Astrocyte (in vitro differentiated cells and primary cell): Measurements from ENCODE around the gene GRPEL2. TPM values are rescaled to one million over a fixed set of nuclear protein-coding genes. Genes with fewer than 3 reads are reported as not detected.
A peak's percentile ranks its signal among the peaks of the same experiment; 100 is the strongest.

Experiments used
- DNase-seq: peaks from one replicate; pipeline ENCODE4 v3.0.0-alpha.2; 2010; ENCODE audit warnings: low read depth
- FAIRE-seq: peaks from 2 replicates; lab custom pipeline; 2011; peaks lifted over from hg19 to GRCh38; lab: Jason Lieb, UNC
- H2AFZ ChIP-seq: 2 replicates; pipeline ENCODE4 v1.6.0; 2012; ENCODE audit warnings: low read depth, low read length, inconsistent platforms
- H3K27ac ChIP-seq: 2 replicates; pipeline ENCODE4 v1.5.1; 2011; ENCODE audit warnings: low read depth, low read length, inconsistent platforms
- H3K27me3 ChIP-seq: 2 replicates; pipeline ENCODE4 v1.6.0; 2011; ENCODE audit warnings: low read length, inconsistent platforms; ENCODE audit not compliant: insufficient read depth
- H3K36me3 ChIP-seq: 2 replicates; pipeline ENCODE4 v1.5.1; 2011; ENCODE audit warnings: low read length, inconsistent platforms; ENCODE audit not compliant: insufficient read depth
- H3K4me1 ChIP-seq: 2 replicates; pipeline ENCODE4 v1.5.1; 2011; ENCODE audit warnings: low read length, inconsistent platforms; ENCODE audit not compliant: insufficient read depth
- H3K4me2 ChIP-seq: 2 replicates; pipeline ENCODE4 v1.6.0; 2012; ENCODE audit warnings: low read length, inconsistent platforms
- H3K4me3 ChIP-seq: 2 replicates; pipeline ENCODE4 v1.5.1; 2011; ENCODE audit warnings: low read depth, mild to moderate bottlenecking, low read length, inconsistent platforms; ENCODE audit not compliant: insufficient read depth
- H3K79me2 ChIP-seq: 2 replicates; pipeline ENCODE4 v1.6.0; 2012; ENCODE audit warnings: mild to moderate bottlenecking, low read length, inconsistent platforms; ENCODE audit not compliant: insufficient read depth
- H3K9ac ChIP-seq: 2 replicates; pipeline ENCODE4 v1.6.0; 2012; ENCODE audit warnings: mild to moderate bottlenecking, low read length, inconsistent platforms
- H3K9me3 ChIP-seq: 2 replicates; pipeline ENCODE4 v1.5.1; 2012; ENCODE audit warnings: low read depth, mild to moderate bottlenecking, low read length, inconsistent platforms; ENCODE audit not compliant: insufficient read depth
- H4K20me1 ChIP-seq: 2 replicates; pipeline ENCODE4 v1.6.0; 2012; ENCODE audit warnings: low read length, inconsistent platforms; ENCODE audit not compliant: insufficient read depth
- H3K27ac Mint-ChIP-seq: one replicate; pipeline ENCODE4 v1.8.0; 2021; ENCODE audit warnings: mild to moderate bottlenecking, mixed read lengths; ENCODE audit not compliant: unreplicated experiment
- H3K27me3 Mint-ChIP-seq: one replicate; pipeline ENCODE4 v1.8.0; 2021; ENCODE audit warnings: low read depth, mixed read lengths; ENCODE audit not compliant: unreplicated experiment
- H3K36me3 Mint-ChIP-seq: one replicate; pipeline ENCODE4 v1.8.0; 2021; ENCODE audit warnings: low read depth, mixed read lengths; ENCODE audit not compliant: unreplicated experiment
- H3K4me1 Mint-ChIP-seq: one replicate; pipeline ENCODE4 v1.8.0; 2021; ENCODE audit warnings: low read depth, mixed read lengths; ENCODE audit not compliant: unreplicated experiment
- H3K4me3 Mint-ChIP-seq: one replicate; pipeline ENCODE4 v1.8.0; 2021; ENCODE audit warnings: mild to moderate bottlenecking, moderate library complexity, mixed read lengths; ENCODE audit not compliant: unreplicated experiment
- H3K9me3 Mint-ChIP-seq: one replicate; pipeline ENCODE4 v1.8.0; 2021; ENCODE audit warnings: mild to moderate bottlenecking, mixed read lengths; ENCODE audit not compliant: unreplicated experiment
- CTCF ChIP-seq: IDR thresholded peaks from 2 replicates; pipeline ENCODE4 v1.5.1; 2011; ENCODE audit warnings: low read depth, mild to moderate bottlenecking, inconsistent platforms, low read length, moderate library complexity; ENCODE audit not compliant: insufficient read depth
- EZH2 ChIP-seq: IDR thresholded peaks from 2 replicates; pipeline ENCODE4 v1.6.1; 2012; ENCODE audit warnings: mild to moderate bottlenecking, low read length, inconsistent platforms; ENCODE audit not compliant: insufficient read depth
- total RNA-seq: library from RNA; stranded (reverse); gene quantifications from 2 replicates; pipeline ENCODE4 v1.2.1, GENCODE V29; 2021

GRPEL2 gene
- total RNA-seq, 1 donor from 2014 or later, result 26.0 TPM

DNA sequence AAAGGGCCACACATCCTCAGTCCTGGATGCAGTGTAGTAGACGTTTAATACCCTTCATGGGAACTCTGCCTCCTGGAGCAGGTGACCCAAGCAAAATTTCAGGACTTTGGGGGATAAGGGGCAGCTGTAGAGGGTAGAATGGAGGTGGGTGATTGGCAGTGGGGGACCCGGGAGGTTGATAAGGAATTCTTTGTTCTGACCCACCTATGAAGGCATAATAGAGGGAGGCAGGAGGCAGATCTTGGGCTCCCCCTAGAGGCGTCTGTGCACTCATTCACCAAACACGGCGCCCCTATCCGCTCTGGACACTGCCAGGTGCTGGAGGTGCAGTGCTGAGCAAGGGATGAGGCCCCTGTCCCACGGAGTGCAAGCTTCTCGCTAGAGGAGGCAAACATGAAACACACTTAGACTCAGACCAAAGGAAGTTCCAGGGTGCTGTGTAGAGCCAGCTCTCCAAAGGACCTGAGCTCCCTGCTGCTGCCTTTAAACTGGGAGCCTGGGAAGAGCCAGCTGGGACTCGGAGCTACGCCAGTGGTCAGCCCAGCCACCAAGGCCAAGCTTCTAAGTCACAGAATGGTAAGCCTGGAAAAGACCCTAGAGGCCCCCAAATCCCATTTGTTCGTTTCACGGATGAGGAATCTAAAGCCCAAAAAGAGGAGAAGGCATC lies 26.1 kb downstream of the GRPEL2 start:
- no peaks in the 10 kb centered on the region for H3K36me3 Mint-ChIP-seq
- H3K9me3 Mint-ChIP-seq, result no peaks in the 10 kb centered on the region
- H3K4me2 ChIP-seq, result no peak overlapping the region
- H2AFZ ChIP-seq, result no peak overlapping the region
- no peaks in the 10 kb centered on the region for H3K27me3 ChIP-seq
- no peaks in the 10 kb centered on the region for H4K20me1 ChIP-seq
- DNase-seq (peak; percentile 8), FAIRE-seq (no peak)
- H3K4me3 ChIP-seq, result no peak overlapping the region
- H3K27ac ChIP-seq, result no peak overlapping the region
- H3K27me3 Mint-ChIP-seq, result no peaks in the 10 kb centered on the region
- peaks cover 13% of the 10 kb centered on the region for H3K4me1 Mint-ChIP-seq
- no peak overlapping the region for H3K9ac ChIP-seq
- no peak overlapping the region for H3K4me3 Mint-ChIP-seq
- no peaks in the 10 kb centered on the region for H3K79me2 ChIP-seq
- TF ChIP-seq CTCF (peak; percentile 66), EZH2 (no peak)
- H3K36me3 ChIP-seq, result no peaks in the 10 kb centered on the region
- no peak overlapping the region for H3K27ac Mint-ChIP-seq
- no peaks in the 10 kb centered on the region for H3K9me3 ChIP-seq
- no peaks in the 10 kb centered on the region for H3K4me1 ChIP-seq

- no peak overlapping the region for H3K4me3 Mint-ChIP-seq
- Histone ChIP-seq H3K9me3 (peaks cover 2% of the 10 kb centered on the region), H3K79me2 (no peaks in the 10 kb centered on the region), H2AFZ (no peak overlapping the region), H3K4me2 (no peak overlapping the region), H3K4me1 (no peaks in the 10 kb centered on the region), H4K20me1 (no peaks in the 10 kb centered on the region), H3K36me3 (no peaks in the 10 kb centered on the region), H3K27me3 (no peaks in the 10 kb centered on the region), H3K4me3 (no peak overlapping the region), H3K27ac (no peak overlapping the region), H3K9ac (no peak overlapping the region)
- no peak for FAIRE-seq
- no peak for DNase-seq
- no peak overlapping the region for H3K27ac Mint-ChIP-seq
- no peaks in the 10 kb centered on the region for H3K9me3 Mint-ChIP-seq
- no peaks in the 10 kb centered on the region for H3K36me3 Mint-ChIP-seq
- TF ChIP-seq CTCF (no peak), EZH2 (no peak)
- no peaks in the 10 kb centered on the region for H3K27me3 Mint-ChIP-seq
- H3K4me1 Mint-ChIP-seq, result peaks cover 7% of the 10 kb centered on the region
Observed at GRCh38 chr5:149372076-149372795, 26.9 kb downstream of the GRPEL2 start.

DNA sequence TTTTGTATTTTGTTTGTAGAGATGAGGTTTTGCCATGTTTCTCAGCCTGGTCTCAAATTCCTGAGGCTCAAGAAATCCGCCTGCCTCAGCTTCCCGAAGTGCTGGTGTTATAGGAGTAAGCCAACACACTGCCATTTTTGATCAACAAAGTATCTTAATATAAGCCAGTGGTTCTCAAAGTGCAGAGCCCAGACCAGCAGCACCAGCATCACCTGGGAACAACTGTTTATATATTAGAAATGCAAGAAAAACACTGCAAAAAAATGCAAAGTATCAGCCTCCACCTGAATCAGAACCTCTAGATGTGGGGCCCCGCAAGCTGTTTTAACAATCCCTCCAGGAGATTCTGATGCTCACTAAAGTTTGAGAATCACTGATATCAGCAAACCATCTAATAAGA lies 27.6 kb downstream of the GRPEL2 start:
- Histone ChIP-seq H3K4me2 (no peak overlapping the region), H3K27me3 (no peaks in the 10 kb centered on the region), H3K4me1 (no peaks in the 10 kb centered on the region), H3K9ac (no peak overlapping the region), H3K79me2 (no peaks in the 10 kb centered on the region), H3K36me3 (no peaks in the 10 kb centered on the region), H3K9me3 (peaks cover 3% of the 10 kb centered on the region), H3K4me3 (no peak overlapping the region), H2AFZ (no peak overlapping the region), H3K27ac (no peak overlapping the region), H4K20me1 (no peaks in the 10 kb centered on the region)
- TF ChIP-seq CTCF (no peak), EZH2 (no peak)
- H3K27ac Mint-ChIP-seq, result no peak overlapping the region
- DNase-seq (no peak), FAIRE-seq (no peak)
- no peak overlapping the region for H3K4me3 Mint-ChIP-seq
- H3K9me3 Mint-ChIP-seq, result no peaks in the 10 kb centered on the region
- no peaks in the 10 kb centered on the region for H3K27me3 Mint-ChIP-seq
- no peaks in the 10 kb centered on the region for H3K36me3 Mint-ChIP-seq
- peaks cover 3% of the 10 kb centered on the region for H3K4me1 Mint-ChIP-seq
